A549 (cell line): Measurements from ENCODE around the gene TCAF1. TPM values are rescaled to one million over a fixed set of nuclear protein-coding genes. Genes with fewer than 3 reads are reported as not detected.

Source experiments
- ATAC-seq, 2 experiments: fragments of 200-7000 bp in 1 of 2; fragments of >200 bp in 1 of 2; cut with Nextera tagmentation in 1 of 2; cut with Tn5 transposase in 1 of 2; 3 replicates each; pipeline versions ENCODE4 v1.8.0 to v1.9.1; 2018 to 2020; ENCODE audit warnings: mild to moderate bottlenecking in 1 of 2, moderate library complexity in 1 of 2
- CTCF ChIA-PET: fragments of 300-600 bp; sonication (Branson Sonifier 250); formaldehyde crosslinking; extraction: SDS; loops from one replicate; lab custom pipeline; 2021; ENCODE audit warnings: antibody characterized with exemption, inconsistent platforms; lab: Yijun Ruan, JAX
- POLR2A ChIA-PET: fragments of 350-600 bp; formaldehyde crosslinking; extraction: SDS; loops from one replicate; lab custom pipeline; 2021; ENCODE audit warnings: antibody characterized with exemption, inconsistent platforms; lab: Yijun Ruan, JAX
- DNase-seq, 2 experiments: peaks; one replicate each; pipeline versions ENCODE4 v3.0.0 to v3.0.0-alpha.2; 2011 to 2016; ENCODE audit warnings: low read depth in 1 of 2, low spot score in 1 of 2
- FAIRE-seq: peaks from 2 replicates; lab custom pipeline; 2011; peaks lifted over from hg19 to GRCh38; lab: Jason Lieb, UNC
- H3K27ac ChIP-seq, 2 experiments: fragments of >200 bp; sonication (Bioruptor Twin); formaldehyde crosslinking; 3 replicates each; pipeline ENCODE4 v1.5.1; 2016 to 2017
- H3K4me1 ChIP-seq: fragments of >200 bp; sonication (Bioruptor Twin); formaldehyde crosslinking; 3 replicates; pipeline ENCODE4 v1.6.1; 2016
- H3K4me2 ChIP-seq: fragments of >200 bp; sonication (Bioruptor Twin); formaldehyde crosslinking; 3 replicates; pipeline ENCODE4 v1.6.1; 2016
- H3K4me3 ChIP-seq: fragments of >200 bp; sonication (Bioruptor Twin); formaldehyde crosslinking; 3 replicates; pipeline ENCODE4 v1.5.1; 2016
- H3K9me3 ChIP-seq: fragments of >200 bp; sonication (Bioruptor Twin); formaldehyde crosslinking; 3 replicates; pipeline ENCODE4 v1.6.1; 2016
- CBX2 ChIP-seq: fragments of 200-600 bp; sonication (generic); IDR thresholded peaks from 2 replicates; pipeline ENCODE4 v1.6.1; 2016; ENCODE audit warnings: low read depth, mild to moderate bottlenecking, borderline replicate concordance
- CBX8 ChIP-seq: fragments of 200-600 bp; sonication (generic); IDR thresholded peaks from 2 replicates; pipeline ENCODE4 v1.6.1; 2016
- CHD4 ChIP-seq: fragments of 200-600 bp; sonication (generic); IDR thresholded peaks from 2 replicates; pipeline ENCODE4 v1.6.1; 2016; ENCODE audit warnings: antibody characterized with exemption, mild to moderate bottlenecking, borderline replicate concordance
- CTCF ChIP-seq: fragments of >200 bp; sonication (Bioruptor Twin); formaldehyde crosslinking; IDR thresholded peaks from 3 replicates; pipeline ENCODE4 v1.5.1; 2016
- E2F6 ChIP-seq: IDR thresholded peaks from 2 replicates; pipeline ENCODE4 v1.6.1; 2012; ENCODE audit warnings: low read depth, borderline replicate concordance
- EHMT2 ChIP-seq: fragments of 200-600 bp; sonication (generic); IDR thresholded peaks from 2 replicates; pipeline ENCODE4 v1.6.1; 2016; ENCODE audit warnings: antibody characterized with exemption, low read depth, mild to moderate bottlenecking, moderate library complexity
- ESRRA ChIP-seq: fragments of 150-350 bp; IDR thresholded peaks from 2 replicates; pipeline ENCODE4 v1.6.1; 2014; ENCODE audit warnings: mild to moderate bottlenecking, low read length, borderline replicate concordance
- FOSL2 ChIP-seq, 2 experiments: fragments of 450-650 bp in 1 of 2; fragments of >200 bp in 1 of 2; sonication (Bioruptor Twin) in 1 of 2; formaldehyde crosslinking; IDR thresholded peaks; 2 replicates each; pipeline versions ENCODE4 v1.5.0 to v1.6.1; 2016 to 2020; ENCODE audit warnings: mild to moderate bottlenecking in 1 of 2, moderate library complexity in 1 of 2
- HDAC2 ChIP-seq: fragments of 200-600 bp; sonication (generic); IDR thresholded peaks from 2 replicates; pipeline ENCODE4 v1.6.1; 2016
- HES2 ChIP-seq: fragments of >200 bp; sonication (Bioruptor Twin); formaldehyde crosslinking; IDR thresholded peaks from 2 replicates; pipeline ENCODE4 v1.6.1; 2016
- HEYL ChIP-seq: fragments of 250-450 bp; sonication (Bioruptor Pico); IDR thresholded peaks from 2 replicates; pipeline ENCODE4 v1.8.0; 2021; ENCODE audit warnings: mild to moderate bottlenecking, moderate library complexity
- HOXB13 ChIP-seq: fragments of 250-450 bp; sonication (Bioruptor Pico); IDR thresholded peaks from 2 replicates; pipeline ENCODE4 v1.5.0; 2020; ENCODE audit warnings: low read depth, mild to moderate bottlenecking, moderate library complexity
- KDM5A ChIP-seq: fragments of 200-600 bp; sonication (generic); IDR thresholded peaks from 2 replicates; pipeline ENCODE4 v1.6.1; 2016; ENCODE audit warnings: antibody characterized with exemption, mild to moderate bottlenecking
- MAX ChIP-seq: IDR thresholded peaks from 2 replicates; pipeline ENCODE4 v1.6.1; 2012
- PHF8 ChIP-seq: fragments of 200-600 bp; sonication (generic); IDR thresholded peaks from 2 replicates; pipeline ENCODE4 v1.6.1; 2016; ENCODE audit warnings: low read depth, mild to moderate bottlenecking, antibody characterized with exemption, moderate library complexity, borderline replicate concordance
- POLR2A ChIP-seq: IDR thresholded peaks from 2 replicates; pipeline ENCODE4 v1.6.1; 2012; ENCODE audit warnings: mild to moderate bottlenecking, low read length
- POLR2AphosphoS2 ChIP-seq: conservative IDR thresholded peaks from 2 replicates; pipeline ENCODE4 v1.6.1; 2012; ENCODE audit warnings: low read length, improper control_type of control experiment, inconsistent platforms
- RFX5 ChIP-seq: fragments of 450-650 bp; IDR thresholded peaks from 2 replicates; pipeline ENCODE4 v1.7.1; 2014; ENCODE audit warnings: antibody characterized with exemption, mild to moderate bottlenecking, moderate library complexity
- SMC3 ChIP-seq: fragments of >200 bp; sonication (Bioruptor Twin); formaldehyde crosslinking; IDR thresholded peaks from 3 replicates; pipeline ENCODE4 v1.6.1; 2018; ENCODE audit warnings: inconsistent platforms
- TFCP2L1 ChIP-seq: fragments of 250-450 bp; sonication (Bioruptor Pico); IDR thresholded peaks from 2 replicates; pipeline ENCODE4 v1.5.0; 2021; ENCODE audit warnings: mild to moderate bottlenecking
- USF2 ChIP-seq: fragments of 450-650 bp; IDR thresholded peaks from 2 replicates; pipeline ENCODE4 v1.6.1; 2014; ENCODE audit warnings: antibody characterized with exemption
- WGBS: methylation state at CpG from one replicate; pipeline ENCODE4 v1.1.6; 2017; ENCODE audit errors: missing lambda C conversion rate; 5-methylcytosine and 5-hydroxymethylcytosine counted together
- polyA plus RNA-seq, 4 experiments: library from polyadenylated mRNA; depleted of rRNA in 3 of 4; stranded (reverse); fragments of >200 nt; fragmentation: RNase III in 1 of 4; extraction: RNeasy Plus Mini Kit Qiagen cat#74134 plus additional on column Dnase treatment in 1 of 4; gene quantifications; 2 replicates in 3 of 4; 3 replicates in 1 of 4; pipeline ENCODE4 v1.2.3, GENCODE V29; 2011 to 2017
- TF ChIP-seq, protein P1 (sequence below): fragments of >200 bp; sonication (Bioruptor Twin); formaldehyde crosslinking; IDR thresholded peaks from 3 replicates; pipeline ENCODE4 v1.6.1; 2016
- TF ChIP-seq, protein P2 (sequence below): fragments of 200-600 bp; sonication (generic); IDR thresholded peaks from 2 replicates; pipeline ENCODE4 v1.6.1; 2016; ENCODE audit warnings: antibody characterized with exemption, mild to moderate bottlenecking, moderate library complexity

TCAF1 gene
- polyA plus RNA-seq, 2 of the 4 experiments (the other 2 are of a cell fraction): 26.4 to 32.7 TPM

DNA sequence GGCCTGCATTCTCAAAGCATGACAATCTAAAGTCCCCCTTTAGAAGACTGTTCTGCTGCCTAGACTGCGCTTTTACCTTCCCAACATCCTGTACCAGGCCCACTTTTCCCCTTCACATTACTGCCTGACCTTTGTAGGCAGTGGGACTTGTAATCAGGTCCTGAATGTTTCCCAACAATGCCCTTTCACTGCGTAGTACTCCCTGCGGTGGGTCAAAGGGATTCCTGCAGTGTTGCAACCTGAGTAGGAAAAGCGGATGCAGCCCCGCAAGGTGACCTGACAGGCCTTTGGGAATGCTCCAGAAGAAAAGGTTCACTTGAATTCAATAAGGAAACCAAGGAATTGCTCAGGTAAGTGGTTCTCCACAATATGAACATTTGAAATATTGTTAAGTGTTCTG lies 4.9 kb upstream of the TCAF1 start:
- POLR2A ChIA-PET: no interaction called here
- WGBS: 88% methylated on average over 5 of the region's 5 CpGs
- no peak overlapping the region for H3K4me3 ChIP-seq
- no peaks in the 10 kb centered on the region for H3K9me3 ChIP-seq
- TF ChIP-seq FOSL2 (IDR thresholded peaks at IDR 0.05): no peak
- no peak for TF ChIP-seq FOSL2 (CRISPR knock-in tag; IDR thresholded peaks at IDR 0.05)
- no peak for TF ChIP-seq HOXB13 (CRISPR knock-in tag)
- no peak for TF ChIP-seq HES2
- no peak for TF ChIP-seq MAX
- TF ChIP-seq, all 56 proteins: peak for 0
- Histone ChIP-seq H3K4me1 (no peaks in the 10 kb centered on the region), H3K27ac (no peak overlapping the region), H3K4me2 (no peak overlapping the region)
- FAIRE-seq (no peak), DNase-seq (no peak), ATAC-seq (no peak)
- CTCF ChIA-PET: interaction anchor here (0.6 kb wide), 1 partner anchor 485 kb away, joined by 4 read pairs; no protein-coding TSS in a partner anchor

DNA sequence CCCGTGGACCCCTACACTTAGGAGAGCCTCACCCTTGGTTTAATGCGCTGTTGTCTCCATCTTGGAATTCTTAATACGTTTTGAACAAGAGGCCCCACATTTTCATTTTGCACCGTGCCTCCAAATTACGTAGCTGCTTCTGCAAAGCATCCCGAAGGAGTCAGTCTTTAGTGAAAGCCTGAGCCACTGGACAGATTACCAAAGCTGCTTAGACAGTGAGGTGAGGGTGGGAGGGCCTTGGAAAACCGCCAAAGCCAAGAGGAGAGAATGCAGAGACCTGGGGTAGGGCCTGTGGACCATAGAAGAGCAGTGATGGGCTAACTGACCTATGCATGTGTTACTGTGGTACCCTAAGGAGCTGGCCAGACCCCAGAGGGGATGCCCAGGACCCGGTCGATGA lies 4.2 kb upstream of the TCAF1 start:
- Histone ChIP-seq H3K9me3 (no peaks in the 10 kb centered on the region), H3K4me1 (no peaks in the 10 kb centered on the region), H3K4me2 (no peak overlapping the region), H3K4me3 (no peak overlapping the region), H3K27ac (no peak overlapping the region)
- CTCF ChIA-PET: interaction anchor here (0.6 to 1.2 kb wide), 2 partner anchors 106 to 486 kb away, joined by 4 read pairs; no protein-coding TSS in a partner anchor
- no peak for ATAC-seq
- TF ChIP-seq ESRRA (no peak), POLR2AphosphoS2 (no peak), SMC3 (no peak), HOXB13 (CRISPR knock-in tag) (no peak), E2F6 (no peak), USF2 (no peak), RFX5 (no peak), CBX8 (no peak), CHD4 (no peak), EHMT2 (no peak), CBX2 (no peak)
- DNase-seq: no peak
- FAIRE-seq: no peak
- WGBS: 64% methylated on average over 9 of the region's 9 CpGs
- POLR2A ChIA-PET: no interaction called here

- Histone ChIP-seq H3K4me3 (no peak overlapping the region), H3K27ac (no peak overlapping the region), H3K9me3 (no peaks in the 10 kb centered on the region), H3K4me2 (no peak overlapping the region), H3K4me1 (peaks cover 2% of the 10 kb centered on the region)
- DNase-seq (no peak), FAIRE-seq (no peak), ATAC-seq (no peak)
- ChIA-PET POLR2A (no interaction called here), CTCF (interaction anchor here (1.2 kb wide), 1 partner anchor 106 kb away, joined by 4 read pairs; no protein-coding TSS in a partner anchor)
- 38% methylated on average over 1 of the region's 1 CpG for WGBS
- TF ChIP-seq HOXB13 (CRISPR knock-in tag) (no peak), MAX (no peak), RFX5 (no peak), POLR2AphosphoS2 (no peak), ESRRA (no peak), FOSL2 (IDR thresholded peaks at IDR 0.05) (no peak), FOSL2 (CRISPR knock-in tag; IDR thresholded peaks at IDR 0.05) (no peak), CHD4 (no peak), CBX8 (no peak), PHF8 (no peak), KDM5A (no peak), TFCP2L1 (CRISPR knock-in tag) (no peak), CBX2 (no peak), CTCF (no peak), HDAC2 (no peak), POLR2A (no peak), HEYL (CRISPR knock-in tag) (no peak)
- TF ChIP-seq, protein P1, sequence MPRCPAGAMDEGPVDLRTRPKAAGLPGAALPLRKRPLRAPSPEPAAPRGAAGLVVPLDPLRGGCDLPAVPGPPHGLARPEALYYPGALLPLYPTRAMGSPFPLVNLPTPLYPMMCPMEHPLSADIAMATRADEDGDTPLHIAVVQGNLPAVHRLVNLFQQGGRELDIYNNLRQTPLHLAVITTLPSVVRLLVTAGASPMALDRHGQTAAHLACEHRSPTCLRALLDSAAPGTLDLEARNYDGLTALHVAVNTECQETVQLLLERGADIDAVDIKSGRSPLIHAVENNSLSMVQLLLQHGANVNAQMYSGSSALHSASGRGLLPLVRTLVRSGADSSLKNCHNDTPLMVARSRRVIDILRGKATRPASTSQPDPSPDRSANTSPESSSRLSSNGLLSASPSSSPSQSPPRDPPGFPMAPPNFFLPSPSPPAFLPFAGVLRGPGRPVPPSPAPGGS: no peak
- TF ChIP-seq, protein P2, sequence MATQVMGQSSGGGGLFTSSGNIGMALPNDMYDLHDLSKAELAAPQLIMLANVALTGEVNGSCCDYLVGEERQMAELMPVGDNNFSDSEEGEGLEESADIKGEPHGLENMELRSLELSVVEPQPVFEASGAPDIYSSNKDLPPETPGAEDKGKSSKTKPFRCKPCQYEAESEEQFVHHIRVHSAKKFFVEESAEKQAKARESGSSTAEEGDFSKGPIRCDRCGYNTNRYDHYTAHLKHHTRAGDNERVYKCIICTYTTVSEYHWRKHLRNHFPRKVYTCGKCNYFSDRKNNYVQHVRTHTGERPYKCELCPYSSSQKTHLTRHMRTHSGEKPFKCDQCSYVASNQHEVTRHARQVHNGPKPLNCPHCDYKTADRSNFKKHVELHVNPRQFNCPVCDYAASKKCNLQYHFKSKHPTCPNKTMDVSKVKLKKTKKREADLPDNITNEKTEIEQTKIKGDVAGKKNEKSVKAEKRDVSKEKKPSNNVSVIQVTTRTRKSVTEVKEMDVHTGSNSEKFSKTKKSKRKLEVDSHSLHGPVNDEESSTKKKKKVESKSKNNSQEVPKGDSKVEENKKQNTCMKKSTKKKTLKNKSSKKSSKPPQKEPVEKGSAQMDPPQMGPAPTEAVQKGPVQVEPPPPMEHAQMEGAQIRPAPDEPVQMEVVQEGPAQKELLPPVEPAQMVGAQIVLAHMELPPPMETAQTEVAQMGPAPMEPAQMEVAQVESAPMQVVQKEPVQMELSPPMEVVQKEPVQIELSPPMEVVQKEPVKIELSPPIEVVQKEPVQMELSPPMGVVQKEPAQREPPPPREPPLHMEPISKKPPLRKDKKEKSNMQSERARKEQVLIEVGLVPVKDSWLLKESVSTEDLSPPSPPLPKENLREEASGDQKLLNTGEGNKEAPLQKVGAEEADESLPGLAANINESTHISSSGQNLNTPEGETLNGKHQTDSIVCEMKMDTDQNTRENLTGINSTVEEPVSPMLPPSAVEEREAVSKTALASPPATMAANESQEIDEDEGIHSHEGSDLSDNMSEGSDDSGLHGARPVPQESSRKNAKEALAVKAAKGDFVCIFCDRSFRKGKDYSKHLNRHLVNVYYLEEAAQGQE: no peak
Measured at GRCh38 chr7:143905509-143905908, 3.5 kb upstream of the TCAF1 start.
